H1 (cell line): ENCODE results near the gene DBNDD1.

Source experiments
- CBX5 ChIP-seq: fragments of 300-800, 300-1000 bp; sonication (generic); IDR thresholded peaks from 2 replicates; pipeline ENCODE4 v1.7.1; 2016; ENCODE audit warnings: antibody characterized with exemption, low read length, low read depth
- TF ChIP-seq, protein P1 (sequence below), 3 experiments: IDR thresholded peaks; 1 replicate in 2 of 3; 2 replicates in 1 of 3; pipeline versions ENCODE4 v1.5.1 to v1.6.1; 2011; ENCODE audit warnings: low read length in 3 of 3, mild to moderate bottlenecking in 3 of 3, inconsistent platforms in 2 of 3, low read depth in 1 of 3, moderate library complexity in 1 of 3; ENCODE audit not compliant: insufficient read depth in 1 of 3; ENCODE audit errors: control extremely low read depth in 1 of 3

DNA sequence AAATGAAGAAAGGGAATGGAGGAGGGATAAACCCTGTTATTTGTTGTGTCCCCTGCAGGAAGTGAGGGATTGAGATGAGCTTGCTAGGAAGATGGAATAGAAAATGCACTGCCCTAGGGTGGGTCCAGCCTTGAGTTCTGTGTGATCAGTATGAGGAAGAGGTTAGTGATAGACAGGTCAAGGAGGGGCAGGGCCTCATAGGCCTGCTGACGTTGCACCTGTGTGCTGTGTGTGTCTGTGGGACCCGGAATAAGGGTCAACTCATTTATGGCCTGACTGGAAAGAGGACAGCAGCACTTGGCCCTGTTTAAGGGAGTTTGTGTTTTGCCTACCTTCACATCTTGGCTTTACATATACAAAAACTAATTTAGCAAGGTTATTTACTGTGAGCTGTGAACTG lies 44.4 kb downstream of the DBNDD1 start:
- TF ChIP-seq CBX5 = no peak
- TF ChIP-seq, protein P1, sequence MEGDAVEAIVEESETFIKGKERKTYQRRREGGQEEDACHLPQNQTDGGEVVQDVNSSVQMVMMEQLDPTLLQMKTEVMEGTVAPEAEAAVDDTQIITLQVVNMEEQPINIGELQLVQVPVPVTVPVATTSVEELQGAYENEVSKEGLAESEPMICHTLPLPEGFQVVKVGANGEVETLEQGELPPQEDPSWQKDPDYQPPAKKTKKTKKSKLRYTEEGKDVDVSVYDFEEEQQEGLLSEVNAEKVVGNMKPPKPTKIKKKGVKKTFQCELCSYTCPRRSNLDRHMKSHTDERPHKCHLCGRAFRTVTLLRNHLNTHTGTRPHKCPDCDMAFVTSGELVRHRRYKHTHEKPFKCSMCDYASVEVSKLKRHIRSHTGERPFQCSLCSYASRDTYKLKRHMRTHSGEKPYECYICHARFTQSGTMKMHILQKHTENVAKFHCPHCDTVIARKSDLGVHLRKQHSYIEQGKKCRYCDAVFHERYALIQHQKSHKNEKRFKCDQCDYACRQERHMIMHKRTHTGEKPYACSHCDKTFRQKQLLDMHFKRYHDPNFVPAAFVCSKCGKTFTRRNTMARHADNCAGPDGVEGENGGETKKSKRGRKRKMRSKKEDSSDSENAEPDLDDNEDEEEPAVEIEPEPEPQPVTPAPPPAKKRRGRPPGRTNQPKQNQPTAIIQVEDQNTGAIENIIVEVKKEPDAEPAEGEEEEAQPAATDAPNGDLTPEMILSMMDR (IDR thresholded peaks at IDR 0.05; ENCODE audit: control extremely low read depth in 1 of 3, insufficient read depth in 1 of 3, low read depth in 1 of 3, low read length in 3 of 3) = no peak
